Measurements from ENCODE around the gene RPL14. TPM values are rescaled to one million over a fixed set of nuclear protein-coding genes. Genes with fewer than 3 reads are reported as not detected.

Gene RPL14
- total and polyA plus RNA-seq, 2 of the 13 experiments (the other 11 are each of a cell fraction or from before 2014, with no cell fraction given) = 502 to 1,291 TPM

- TF ChIP-seq ZXDC (CRISPR knock-in tag; IDR thresholded peaks at IDR 0.05) (0 out of 2 replicates have a peak, but pooled peaks have one; percentile 58), ZBTB38 (CRISPR knock-in tag; IDR thresholded peaks at IDR 0.05) (no peak; the same call in 1 of the 2 replicates), ZNF747 (CRISPR knock-in tag; IDR thresholded peaks at IDR 0.05; ENCODE audit: borderline replicate concordance) (no peak), DR1 (CRISPR knock-in tag; IDR thresholded peaks at IDR 0.05) (peak; percentile 94), ZBTB4 (CRISPR knock-in tag; IDR thresholded peaks at IDR 0.05; ENCODE audit: borderline replicate concordance) (no peak), ZNF850 (CRISPR knock-in tag; conservative IDR thresholded peaks at IDR 0.05) (no peak), ZNF101 (CRISPR knock-in tag; IDR thresholded peaks at IDR 0.05; ENCODE audit: borderline replicate concordance, low read depth) (no peak), MTF1 (CRISPR knock-in tag; IDR thresholded peaks at IDR 0.05) (no peak), HOXA5 (CRISPR knock-in tag; IDR thresholded peaks at IDR 0.05) (no peak), ZNF335 (CRISPR knock-in tag; IDR thresholded peaks at IDR 0.05) (peak; percentile 73; the same call in 1 of the 2 replicates), TEF (CRISPR knock-in tag; IDR thresholded peaks at IDR 0.05) (no peak), ZNF496 (CRISPR knock-in tag; IDR thresholded peaks at IDR 0.05; ENCODE audit: insufficient replicate concordance) (no peak), KAT2B (IDR thresholded peaks at IDR 0.05; ENCODE audit: borderline replicate concordance, low read depth, low read length) (no peak), ZNF703 (CRISPR knock-in tag; IDR thresholded peaks at IDR 0.05; ENCODE audit: borderline replicate concordance) (no peak)
These were observed at the start of gene RPL14 (continued) for GRCh38 chr3:40456940-40457823.
